NCI-H2196 treated with DMSO at 0.1 percent for 48 hours (cell line): Measurements from ENCODE around the gene RRAS.
A peak's percentile ranks its signal among the peaks of the same experiment; 100 is the strongest.

ENCODE experiments used
- DNase-seq: peaks from one replicate; lab custom pipeline; 2025; ENCODE audit not compliant: unreplicated experiment; lab: John Stamatoyannopoulos, UW

Gene RRAS

DNA sequence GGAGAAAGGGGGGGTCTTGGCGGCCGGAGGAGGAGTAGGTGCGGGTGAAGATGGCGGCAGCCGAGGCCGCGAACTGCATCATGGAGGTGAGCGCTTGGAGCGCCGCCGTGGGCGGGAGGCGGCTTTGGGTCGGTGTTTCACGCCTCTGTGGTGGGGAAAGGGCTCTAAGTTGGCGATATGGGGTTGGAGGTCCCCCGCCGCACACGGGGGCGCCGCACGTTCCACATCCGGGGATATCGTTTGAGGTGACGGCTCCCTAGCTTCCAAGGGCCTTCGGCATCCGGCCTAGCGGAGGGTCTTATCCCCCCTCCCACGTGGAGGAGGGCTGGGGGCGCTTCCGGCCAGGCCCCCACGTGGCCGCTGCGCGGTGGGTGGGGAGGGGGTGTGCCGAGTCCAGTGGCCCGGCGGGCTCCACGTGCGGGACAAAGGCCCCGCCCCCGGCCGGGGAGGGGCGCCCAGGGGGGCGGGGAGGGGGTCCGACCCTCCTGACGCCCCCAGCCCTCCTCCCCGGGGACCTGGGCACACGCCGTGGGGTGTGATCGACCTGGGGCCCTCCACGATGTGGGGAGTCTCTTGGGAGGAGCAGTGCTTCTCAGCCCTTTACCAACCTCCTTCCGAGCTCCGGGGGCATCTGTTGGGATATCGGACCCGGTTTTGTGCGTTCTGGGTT is 37.4 kb upstream of the RRAS start, which contains the start of gene PRMT1:
Gene PRMT1 (plus strand): TSS at position 41 of the 670 bp plus-strand sequence. CDS start 10 bp downstream, at position 51.
- no peak for DNase-seq

DNA sequence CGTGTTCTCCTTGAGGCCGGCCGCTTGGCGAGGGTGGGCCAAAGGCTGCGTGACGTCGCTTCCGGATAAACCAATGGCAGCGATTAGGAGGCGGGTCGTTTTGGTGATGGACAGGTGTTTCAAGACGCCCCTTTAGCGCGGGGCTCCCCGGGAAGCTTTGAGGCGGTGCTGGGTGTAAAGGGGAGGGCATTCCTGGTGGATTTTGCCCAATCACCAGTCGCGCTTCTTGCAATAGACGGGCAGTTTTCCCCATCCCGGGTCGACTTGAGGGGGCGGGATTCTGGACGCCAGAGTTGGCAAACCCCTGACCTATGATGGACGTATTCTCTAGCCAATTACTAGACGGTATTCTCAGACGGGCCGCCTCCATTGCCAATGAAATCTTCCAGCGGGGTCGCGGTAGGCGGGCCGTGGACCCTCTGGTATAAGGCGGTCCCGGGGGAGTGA is 36.9 kb upstream of the RRAS start:
- DNase-seq, result peak; percentile 100

DNA sequence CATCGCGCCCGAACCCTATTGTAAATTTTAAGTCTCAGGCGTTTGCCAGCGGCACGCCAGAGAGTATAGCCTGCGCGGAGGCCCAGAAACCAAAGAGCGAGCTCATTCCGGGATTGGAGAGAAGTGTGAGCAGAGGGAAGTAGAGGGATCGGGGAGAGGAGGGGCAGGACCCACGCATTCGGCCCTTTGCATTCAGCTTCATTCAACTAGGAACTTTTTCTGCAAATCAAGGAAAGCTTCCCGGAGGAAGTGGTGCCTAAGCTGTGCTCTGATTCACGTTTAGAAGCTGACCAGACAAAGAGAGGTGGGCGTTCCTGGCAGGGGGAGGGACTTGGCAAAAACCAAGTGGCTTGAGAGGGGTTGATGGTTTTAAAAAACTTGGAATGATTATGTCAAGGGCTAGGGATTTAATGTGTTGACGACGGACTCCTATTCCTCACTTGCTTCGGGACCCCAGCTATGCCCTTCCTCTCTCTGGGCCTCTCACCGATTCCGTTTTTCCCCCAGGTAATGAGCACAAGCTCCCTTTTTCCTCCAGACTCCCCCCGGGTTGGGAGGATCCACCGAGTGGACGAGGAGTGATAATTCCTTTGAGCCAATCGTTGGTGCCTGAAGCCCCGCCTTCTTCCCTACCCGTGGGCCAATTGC is 36.3 kb upstream of the RRAS start:
- peak; percentile 89 for DNase-seq

DNA sequence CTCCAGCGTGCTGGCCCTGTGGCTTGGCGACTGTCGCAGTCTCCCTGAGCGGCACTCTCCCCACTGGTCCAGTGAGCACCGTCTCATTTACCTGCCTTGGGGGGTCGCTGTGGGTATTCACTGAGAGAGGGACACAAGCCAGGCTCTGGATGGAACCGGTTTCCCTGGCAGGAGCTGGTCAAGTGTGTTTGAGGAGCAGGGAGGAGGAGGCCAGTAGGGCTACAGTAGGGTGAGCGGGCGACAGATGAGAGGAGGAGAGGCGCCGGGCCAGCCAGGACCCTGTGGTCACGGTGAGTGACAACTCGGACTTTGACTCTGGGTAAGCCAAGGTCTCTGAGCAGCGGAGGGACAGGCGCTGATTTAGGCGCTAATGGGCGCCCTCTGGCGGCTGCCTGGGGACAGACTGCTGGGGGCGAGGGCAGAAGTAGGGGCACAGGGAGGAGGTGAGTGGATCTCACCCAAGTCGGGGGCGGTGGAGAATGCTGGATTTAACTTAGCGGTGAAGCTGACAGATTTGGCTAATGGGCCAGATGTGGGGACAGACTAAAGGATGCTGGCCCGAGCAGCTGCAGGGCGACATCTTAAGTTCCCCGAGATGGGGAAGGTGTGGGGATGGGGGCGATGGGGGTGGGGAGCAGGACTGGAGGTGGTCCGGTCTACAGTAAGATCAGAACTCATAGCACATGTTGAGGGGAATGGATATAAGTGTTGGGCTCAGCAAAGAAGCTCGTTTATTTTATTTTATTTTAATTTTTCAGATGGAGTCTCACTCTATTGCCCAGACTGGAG is 32.4 kb upstream of the RRAS start:
- DNase-seq, result peak; percentile 60

DNA sequence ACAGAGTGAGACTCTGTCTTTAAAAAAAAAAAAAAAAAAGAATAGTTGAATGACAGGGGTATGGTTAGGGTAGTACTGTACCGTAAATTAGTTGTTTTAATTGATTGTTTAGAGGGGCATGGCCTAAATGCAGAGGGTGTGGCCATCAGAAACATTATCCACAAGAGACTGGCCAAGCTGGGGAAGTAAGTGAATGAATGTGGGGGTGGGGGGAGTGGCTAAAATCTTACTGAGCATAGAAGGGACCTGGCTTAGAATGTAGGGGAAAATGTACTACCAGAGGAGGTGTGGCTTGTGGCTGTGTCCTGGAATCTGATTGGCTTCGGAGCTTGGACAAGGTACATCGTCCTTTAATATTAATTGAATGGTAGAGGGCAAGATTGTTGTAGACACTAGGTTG is 29.6 kb upstream of the RRAS start:
- no peak for DNase-seq

DNA sequence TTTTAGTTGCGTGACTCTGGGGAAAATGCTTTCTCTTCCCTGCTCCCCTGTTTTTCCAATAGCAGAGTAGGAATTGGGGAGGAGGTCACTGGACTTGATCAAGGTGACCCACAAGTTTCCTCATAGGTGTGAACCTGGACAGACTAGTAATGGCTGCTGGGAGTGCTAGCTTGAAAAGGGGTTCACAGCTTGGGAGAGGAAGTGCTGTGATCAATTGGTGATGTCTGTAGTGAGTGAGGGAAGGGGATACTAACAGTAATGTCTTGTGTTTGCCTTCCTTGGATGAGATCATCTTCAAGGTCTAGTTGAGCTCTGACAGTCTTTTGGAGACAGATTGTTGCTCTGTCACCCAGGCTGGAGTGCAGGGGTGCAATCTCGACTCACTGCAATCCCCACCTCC is 27.5 kb upstream of the RRAS start:
- no peak for DNase-seq

DNA sequence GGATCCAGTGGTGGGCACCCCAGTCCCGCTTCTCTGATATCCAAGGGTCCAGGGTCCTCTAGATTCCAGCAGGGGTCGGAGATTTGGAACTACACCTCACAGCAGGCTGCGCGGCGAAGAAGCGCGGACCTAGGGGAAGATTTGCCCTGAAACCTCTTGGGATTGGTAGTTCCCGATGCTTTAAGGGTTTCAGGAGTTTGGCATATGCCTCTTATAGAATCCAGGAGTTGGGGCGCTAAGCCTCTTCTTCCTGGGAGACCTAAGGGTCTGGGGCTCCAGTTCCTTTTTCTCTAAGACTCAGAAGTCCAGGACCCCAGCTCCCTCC is 26.1 kb upstream of the RRAS start:
- DNase-seq, result no peak

DNA sequence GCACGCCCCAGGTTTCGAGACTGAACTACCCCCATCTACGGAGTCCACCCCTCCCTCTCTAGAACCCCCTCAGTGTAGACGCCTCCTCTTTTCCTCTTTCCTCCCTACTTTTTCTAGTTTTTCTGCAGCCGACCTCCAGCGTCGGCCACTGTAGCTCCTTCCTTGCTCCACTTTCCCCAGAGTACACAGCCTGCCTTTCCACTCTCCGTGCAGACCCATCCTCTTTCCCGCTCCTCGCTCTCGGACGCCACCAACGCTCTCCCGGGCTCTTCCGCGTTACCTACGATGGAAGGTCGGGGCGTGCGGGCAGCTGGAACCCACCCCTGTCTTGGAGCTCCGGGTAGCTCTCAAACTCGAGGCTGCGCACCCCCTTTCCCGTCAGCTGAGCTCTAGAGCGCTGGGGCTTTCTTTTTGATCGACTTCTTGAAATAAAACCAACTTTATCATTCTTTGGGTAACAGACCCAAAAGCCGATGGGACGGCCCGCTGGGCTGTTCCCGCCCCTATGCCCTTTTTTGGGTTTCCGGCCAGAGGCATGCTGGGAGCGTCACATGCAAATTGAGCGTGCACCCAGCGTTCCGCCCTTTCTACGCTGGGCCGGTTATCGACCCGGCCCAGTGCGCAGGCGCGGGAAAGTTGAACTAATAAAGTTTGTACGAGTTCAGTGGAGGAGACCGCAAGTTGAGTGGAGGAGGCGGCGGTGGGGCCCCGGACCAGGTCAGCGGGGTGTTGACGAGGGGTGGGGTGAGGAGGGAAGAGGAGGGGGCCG is 25.6 kb upstream of the RRAS start, which contains the start of the genes BCL2L12 and IRF3:
Gene BCL2L12 (plus strand): TSS at position 583 of the 769 bp plus-strand sequence. CDS start 760 bp downstream, outside the sequence.
Gene IRF3 (minus strand): TSS at position 507 of the 769 bp plus-strand sequence. CDS start 1,019 bp downstream, outside the sequence.
- DNase-seq, result peak; percentile 76

DNA sequence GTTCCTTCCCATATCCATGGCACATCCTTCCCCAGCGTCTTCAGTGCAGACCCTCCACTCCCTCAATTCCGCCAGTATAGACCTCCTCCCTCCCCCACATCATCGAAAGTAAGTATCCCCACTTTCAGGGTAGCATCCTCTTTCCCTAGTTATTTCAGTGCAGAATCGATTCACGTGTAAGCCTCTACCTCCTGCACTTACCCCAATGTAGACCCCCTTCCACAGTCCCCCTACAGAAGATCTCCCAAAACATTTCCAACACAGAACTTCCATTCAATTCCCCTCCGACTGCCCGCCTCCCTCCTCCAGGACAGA is 25.1 kb upstream of the RRAS start:
- no peak for DNase-seq

DNA sequence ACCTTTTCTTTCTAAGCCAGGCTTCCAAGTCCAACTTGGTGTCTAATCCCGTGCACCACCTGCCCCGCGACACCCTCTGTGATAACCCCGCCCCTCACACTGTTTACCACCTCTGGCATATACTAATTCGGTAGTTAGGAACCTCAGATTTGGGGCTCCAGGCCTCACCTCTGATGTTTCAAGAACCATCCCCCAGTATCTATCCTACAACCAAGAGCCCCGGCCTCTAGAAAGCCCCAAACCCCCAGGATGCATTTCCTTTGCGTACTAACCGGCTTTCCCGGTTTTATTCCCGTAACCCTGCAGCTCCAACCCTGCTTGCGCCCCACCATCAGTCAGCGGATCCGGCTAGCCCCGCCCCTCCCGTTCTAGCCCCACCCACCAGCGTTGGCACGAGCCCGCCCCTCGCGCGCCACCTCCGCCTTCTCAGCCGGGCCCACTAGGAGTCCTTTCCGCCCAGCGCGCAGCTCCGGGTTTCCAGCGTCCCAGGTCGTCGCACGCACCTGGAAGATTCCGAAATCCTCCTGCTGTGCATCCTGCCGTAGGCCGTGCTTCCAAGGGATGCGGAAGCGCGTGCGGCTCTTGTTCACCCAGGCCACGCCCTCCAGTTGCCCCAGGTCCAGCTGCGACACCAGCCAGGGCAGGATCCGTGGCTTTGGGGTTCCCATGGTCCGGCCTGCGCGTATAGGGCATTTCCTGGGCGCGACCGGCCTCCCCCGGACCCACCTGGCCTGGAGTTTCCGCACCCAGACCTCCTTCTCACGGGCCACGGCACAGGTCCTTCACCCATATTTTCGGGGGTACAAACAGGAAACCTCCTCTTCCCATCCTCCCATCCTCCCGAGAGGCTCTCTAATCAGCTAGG is 24.5 kb upstream of the RRAS start:
- DNase-seq, result peak; percentile 86

DNA sequence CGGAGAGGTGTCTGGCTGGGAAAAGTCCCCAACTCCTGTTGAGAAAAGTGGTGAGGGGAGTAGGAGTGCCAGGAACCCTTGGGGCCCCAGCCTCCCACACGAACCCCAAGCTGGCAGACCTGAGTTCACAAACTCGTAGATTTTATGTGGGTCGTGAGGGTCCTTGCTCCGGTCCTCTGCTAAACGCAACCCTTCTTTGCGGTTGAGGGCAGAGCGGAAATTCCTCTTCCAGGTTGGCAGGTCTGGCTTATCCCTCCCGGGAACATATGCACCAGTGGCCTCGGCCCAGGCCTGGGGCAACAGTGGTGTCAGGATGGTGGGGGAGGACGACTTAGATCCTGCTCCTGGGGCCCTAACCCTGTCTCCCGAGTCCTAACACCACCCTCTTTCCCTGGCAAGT is 23.3 kb upstream of the RRAS start:
- DNase-seq, result no peak

DNA sequence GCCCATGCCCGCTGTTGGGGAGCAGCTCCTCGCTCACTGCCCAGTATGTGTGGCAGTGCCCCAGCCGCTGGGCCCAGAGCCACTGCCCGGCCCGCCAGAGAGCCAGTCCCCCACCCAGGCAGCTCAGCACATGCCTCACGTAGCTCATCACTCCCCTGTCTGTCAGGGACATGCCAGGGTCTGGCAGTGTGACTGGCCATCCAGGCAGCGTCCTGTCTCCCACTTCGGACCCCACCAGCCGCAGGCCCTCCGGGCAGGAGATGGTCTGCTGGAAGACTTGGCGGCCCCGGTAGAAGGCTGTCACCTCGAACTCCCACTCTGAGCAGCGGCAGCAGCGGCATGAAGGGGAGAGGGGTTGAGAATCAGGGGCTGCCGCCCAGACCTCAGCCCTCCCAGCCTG is 22.1 kb upstream of the RRAS start:
- no peak for DNase-seq

DNA sequence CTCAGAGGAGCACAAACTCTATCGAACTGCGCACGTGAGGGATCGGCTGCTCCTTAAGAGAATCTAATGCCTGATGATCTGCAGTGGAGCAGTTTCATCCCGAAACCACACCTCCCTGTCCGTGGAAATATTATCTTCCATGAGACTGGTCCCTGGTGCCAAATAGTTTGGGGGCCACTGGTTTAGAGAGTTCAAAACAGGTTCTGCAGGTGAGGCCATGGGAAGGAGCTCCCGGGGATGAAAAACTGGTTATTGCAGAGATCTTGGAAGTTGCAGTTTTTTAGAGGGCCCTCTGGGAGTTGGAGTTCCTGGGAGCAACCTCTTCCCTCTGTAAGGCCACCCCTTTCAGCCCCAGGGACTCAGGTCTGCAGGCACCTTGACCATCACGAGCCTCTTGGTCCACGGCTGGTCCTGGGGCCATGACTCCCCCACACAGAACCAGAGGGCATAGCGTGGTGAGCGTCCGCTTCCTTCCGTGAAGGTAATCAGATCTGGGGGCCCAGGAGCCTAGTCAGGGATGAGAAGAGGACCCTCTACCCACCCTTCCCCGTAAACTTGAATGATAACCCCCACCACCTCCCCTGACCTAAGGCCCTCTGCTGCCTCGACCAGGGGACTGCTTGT is 20.5 kb upstream of the RRAS start:
- no peak for DNase-seq

DNA sequence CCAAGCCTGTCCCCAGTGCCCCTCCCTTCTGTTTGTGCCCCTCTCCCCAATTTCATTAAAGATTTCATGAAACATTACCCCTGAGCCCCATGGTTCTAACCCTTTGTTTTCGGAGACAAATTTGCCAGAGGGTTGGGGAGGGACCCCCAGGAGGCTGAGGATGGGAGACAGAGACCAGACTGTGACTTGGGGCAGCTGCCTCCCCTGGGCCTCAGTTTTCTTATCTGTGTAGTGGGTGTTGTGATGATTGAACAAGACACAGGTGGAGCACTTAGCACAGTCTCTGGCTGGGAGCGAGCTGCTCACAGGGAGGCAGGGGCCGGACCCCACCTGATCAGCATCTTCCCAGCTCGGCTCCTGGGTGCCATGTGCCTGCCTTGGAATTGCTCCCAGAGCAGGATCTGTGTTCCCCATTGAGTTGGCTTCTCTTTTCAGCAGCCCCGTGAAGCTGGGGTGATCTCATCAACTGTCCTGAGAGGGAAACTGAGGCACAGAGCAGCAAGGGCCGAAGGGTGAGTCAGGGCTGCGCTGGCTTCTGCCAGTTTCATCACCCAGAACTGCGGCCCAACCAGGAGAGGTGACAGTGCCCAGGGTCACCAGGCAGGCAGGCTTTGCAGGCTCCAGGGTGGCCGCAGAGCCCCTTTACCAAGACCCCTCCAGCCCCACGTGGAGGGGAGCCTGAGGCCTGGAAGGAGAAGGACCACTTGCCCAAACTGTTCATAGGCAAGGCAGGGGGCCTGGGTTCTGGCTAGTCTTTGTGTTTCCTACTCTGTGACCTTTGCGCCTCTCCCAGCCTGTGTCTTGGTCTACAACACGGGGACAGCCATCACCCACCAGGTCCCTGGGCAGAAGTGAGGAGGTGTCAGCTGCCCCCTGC is 18.9 kb upstream of the RRAS start:
- DNase-seq, result no peak

DNA sequence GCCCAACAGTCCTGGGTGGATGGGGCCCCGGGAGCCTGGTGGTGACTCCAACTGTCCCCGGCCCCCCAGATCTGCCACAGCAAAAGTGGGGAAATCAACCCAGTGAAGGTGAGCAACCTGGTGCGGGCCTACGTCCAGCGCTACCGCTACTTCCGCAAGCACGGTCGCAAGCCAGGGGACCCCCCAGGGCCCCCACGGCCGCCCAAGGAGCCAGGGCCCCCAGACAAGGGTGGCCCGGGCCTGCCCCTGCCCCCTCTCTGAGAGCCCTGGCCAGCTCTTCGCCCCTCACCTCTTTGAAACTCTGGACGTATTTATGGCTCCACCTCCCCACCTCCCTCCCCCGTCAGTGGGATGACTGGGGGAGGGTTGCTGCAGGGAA is 18.2 kb upstream of the RRAS start:
- no peak for DNase-seq

DNA sequence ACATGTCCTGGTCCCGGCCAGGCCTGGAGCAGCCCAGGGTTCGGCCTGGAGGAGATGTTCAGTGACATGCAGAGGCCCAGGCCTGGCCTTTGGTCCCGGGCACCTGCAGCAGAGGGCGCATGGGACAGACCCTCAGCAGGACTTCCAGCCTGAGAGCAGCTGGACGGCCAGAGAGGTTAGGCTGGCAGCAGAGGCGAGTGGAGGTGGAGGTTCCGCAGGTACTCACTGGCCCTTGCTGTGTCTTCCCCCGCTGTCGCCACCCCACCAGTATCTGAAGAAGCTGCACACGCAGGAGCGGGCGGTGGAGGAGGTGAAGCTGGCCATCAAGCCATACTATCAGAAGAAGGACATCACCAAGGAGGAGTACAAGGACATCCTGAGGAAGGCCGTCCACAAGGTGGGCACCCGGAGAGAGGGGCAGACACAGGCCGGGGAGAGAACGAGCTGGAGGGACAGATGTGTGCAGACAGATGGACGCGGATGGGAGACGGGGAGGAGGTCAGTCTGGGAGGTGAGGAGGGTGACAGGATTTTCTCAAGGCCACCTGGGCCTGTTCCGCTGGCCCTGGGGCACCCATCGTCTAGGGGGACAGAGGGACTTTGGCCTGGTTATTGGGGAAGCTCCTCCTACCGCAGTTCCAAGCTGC is 17.7 kb upstream of the RRAS start:
- no peak for DNase-seq

DNA sequence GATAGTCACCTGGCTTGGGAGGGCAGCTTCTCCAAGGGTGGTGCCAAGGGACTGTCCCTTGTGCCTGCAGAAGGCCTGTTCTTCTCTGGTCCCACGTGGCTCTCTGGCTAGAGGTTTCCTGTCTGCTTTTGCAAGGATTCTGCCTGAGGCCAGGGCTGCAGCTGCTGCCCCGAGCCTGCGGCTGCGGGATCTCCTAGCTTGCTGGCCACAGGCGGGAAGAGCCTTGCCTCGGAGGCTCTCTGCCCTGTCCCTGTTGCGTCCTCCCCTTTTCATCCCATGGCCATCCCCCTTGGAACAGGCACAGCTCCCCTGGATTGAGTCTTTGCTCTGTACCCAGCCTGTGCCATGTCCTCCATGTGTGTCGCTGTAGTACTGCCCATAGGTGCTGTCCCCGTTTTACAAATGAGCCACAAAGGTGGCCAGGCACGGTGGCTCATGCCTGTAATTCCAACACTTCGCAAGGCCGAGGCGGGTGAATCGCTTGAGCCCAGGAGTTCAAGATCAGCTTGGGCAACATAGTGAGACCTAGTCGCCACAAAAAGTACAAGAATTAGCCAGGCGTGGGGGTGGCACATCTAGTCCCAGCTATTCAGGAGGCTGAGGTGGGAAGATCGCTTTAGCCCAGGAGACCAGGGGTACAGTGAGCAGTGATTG is 16.6 kb upstream of the RRAS start:
- no peak for DNase-seq
